HL-60 (cell line): ENCODE data around the gene PCDHGB6.

Experiments
- DNase-seq, 2 experiments: peaks; one replicate each; pipeline ENCODE4 v3.0.0-alpha.2; 2010 to 2020; ENCODE audit warnings: low read depth in 1 of 2, low spot score in 1 of 2
- H3K27ac ChIP-seq: fragments of 250-450 bp; sonication (Bioruptor Pico); replicated peaks from 2 replicates; pipeline ENCODE4 v1.5.1; 2020; ENCODE audit warnings: mild to moderate bottlenecking, moderate library complexity
- H3K27me3 ChIP-seq: fragments of 250-450 bp; sonication (Bioruptor Pico); 2 replicates; pipeline ENCODE4 v1.5.1; 2021; ENCODE audit warnings: mild to moderate bottlenecking, moderate library complexity; ENCODE audit not compliant: insufficient read depth, poor library complexity, severe bottlenecking
- H3K4me3 ChIP-seq: replicated peaks from 2 replicates; pipeline ENCODE4 v1.5.1; 2011; ENCODE audit warnings: mild to moderate bottlenecking, control low read depth, low read length; ENCODE audit not compliant: insufficient read depth
- CTCF ChIP-seq: IDR thresholded peaks from one replicate; pipeline ENCODE4 v1.5.1; 2011; ENCODE audit warnings: low read length, control low read depth, inconsistent platforms; ENCODE audit not compliant: insufficient read depth
- GABPA ChIP-seq: IDR thresholded peaks from 2 replicates; pipeline ENCODE4 v1.6.1; 2012; ENCODE audit warnings: low read depth
- POLR2AphosphoS5 ChIP-seq: IDR thresholded peaks from 2 replicates; pipeline ENCODE4 v1.6.1; 2012; ENCODE audit warnings: low read depth
- REST ChIP-seq: IDR thresholded peaks from 2 replicates; pipeline ENCODE4 v1.6.1; 2012; ENCODE audit warnings: low read depth; ENCODE audit not compliant: insufficient replicate concordance
- SPI1 ChIP-seq: IDR thresholded peaks from 2 replicates; pipeline ENCODE4 v1.6.1; 2012; ENCODE audit warnings: low read depth, mild to moderate bottlenecking, borderline replicate concordance

The PCDHGB6 gene

GRCh38 chr5:141398608-141399007, 9.2 kb upstream of the PCDHGB6 start:
- H3K27ac ChIP-seq = no peak overlapping the region
- H3K27me3 ChIP-seq = no peaks in the 10 kb centered on the region
- no peak for TF ChIP-seq SPI1
- no peak for TF ChIP-seq POLR2AphosphoS5
- no peak overlapping the region for H3K4me3 ChIP-seq
- no peak for DNase-seq

- no peak overlapping the region for H3K4me3 ChIP-seq
- TF ChIP-seq CTCF (no peak), POLR2AphosphoS5 (no peak), SPI1 (no peak), REST (no peak), GABPA (no peak)
- H3K27ac ChIP-seq = no peak overlapping the region
- no peak for DNase-seq
- no peaks in the 10 kb centered on the region for H3K27me3 ChIP-seq
Observed at GRCh38 chr5:141399555-141400258, 8.1 kb upstream of the PCDHGB6 start.

GRCh38 chr5:141402553-141403243, 5.1 kb upstream of the PCDHGB6 start, which contains the start of gene PCDHGA9:
Gene PCDHGA9, plus strand, starts transcription at chr5:141402778. Its CDS starts 175 bp downstream, at chr5:141402953.
- Histone ChIP-seq H3K4me3 (no peak within 1 kb of the TSS), H3K27me3 (no peaks in the 10 kb centered on the region), H3K27ac (no peak within 1 kb of the TSS)
- TF ChIP-seq CTCF (peak; percentile 36), SPI1 (no peak)
- no peak for DNase-seq

GRCh38 chr5:141403387-141403786, 4.4 kb upstream of the PCDHGB6 start:
- no peak for DNase-seq
- Histone ChIP-seq H3K27ac (no peak overlapping the region), H3K4me3 (no peak overlapping the region), H3K27me3 (no peaks in the 10 kb centered on the region)
- TF ChIP-seq REST (no peak), POLR2AphosphoS5 (no peak), CTCF (no peak), GABPA (no peak), SPI1 (no peak)
